Stimulated activated CD4-positive, alpha-beta T cell treated with anti-CD3 and anti-CD28 coated beads, Interleukin-4, amount 100 ng/mL, for 48 hours (primary cell): ENCODE results near the gene CLNK.
A peak's percentile ranks its signal among the peaks of the same experiment; 100 is the strongest.

Experiments
- DNase-seq, 2 donors: peaks; one replicate each; pipeline ENCODE4 v3.0.0-alpha.2; 2020; ENCODE audit warnings: low read depth in 2 of 2

The CLNK gene

GRCh38 chr4:10456595-10457254 lies 227.8 kb downstream of the CLNK start:
- peak; percentile 46 to 61 for DNase-seq

DNA sequence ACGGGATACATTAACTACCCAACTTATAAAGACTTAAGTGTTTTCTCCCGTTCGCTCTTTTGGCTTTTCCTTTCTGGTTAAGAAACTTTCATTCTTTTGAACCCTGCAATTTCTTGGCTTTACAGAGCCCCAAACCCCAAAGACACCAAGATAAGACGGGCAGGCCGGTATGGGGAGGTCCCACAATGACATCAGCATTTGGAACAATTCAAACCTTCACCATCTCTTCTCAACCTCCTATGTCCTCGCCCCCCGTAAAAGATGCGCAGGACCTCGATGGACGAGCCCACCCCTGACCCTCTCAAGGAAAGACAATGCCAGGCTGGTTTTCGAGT lies 228.3 kb downstream of the CLNK start:
- no peak for DNase-seq

GRCh38 chr4:10455133-10455532 lies 229.4 kb downstream of the CLNK start:
- no peak for DNase-seq

DNA sequence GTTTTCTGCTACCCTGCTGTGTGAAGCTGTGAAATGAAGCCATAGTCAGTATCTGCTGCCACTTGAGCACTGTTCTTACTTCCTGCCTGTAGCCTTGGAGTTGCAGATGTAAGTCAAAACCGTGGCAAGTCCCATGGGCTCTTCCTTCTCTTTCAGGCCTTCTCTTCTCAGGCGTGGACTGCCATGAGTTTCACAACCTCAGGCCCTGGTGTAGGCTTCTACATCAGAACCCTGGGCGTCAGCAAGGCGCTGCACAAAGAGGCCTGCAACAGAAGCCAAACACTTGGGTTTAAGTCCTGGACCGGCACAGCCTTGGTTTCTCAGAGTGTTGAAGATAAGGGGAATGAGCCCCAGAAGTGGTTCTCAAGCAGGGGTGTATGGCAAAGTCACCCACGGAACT lies 229.8 kb downstream of the CLNK start:
- DNase-seq, result no peak

- no peak for DNase-seq
Observed at GRCh38 chr4:10454121-10454520, 230.4 kb downstream of the CLNK start.

- DNase-seq, result no peak
Observed at GRCh38 chr4:10448991-10449390, 235.6 kb downstream of the CLNK start.

DNA sequence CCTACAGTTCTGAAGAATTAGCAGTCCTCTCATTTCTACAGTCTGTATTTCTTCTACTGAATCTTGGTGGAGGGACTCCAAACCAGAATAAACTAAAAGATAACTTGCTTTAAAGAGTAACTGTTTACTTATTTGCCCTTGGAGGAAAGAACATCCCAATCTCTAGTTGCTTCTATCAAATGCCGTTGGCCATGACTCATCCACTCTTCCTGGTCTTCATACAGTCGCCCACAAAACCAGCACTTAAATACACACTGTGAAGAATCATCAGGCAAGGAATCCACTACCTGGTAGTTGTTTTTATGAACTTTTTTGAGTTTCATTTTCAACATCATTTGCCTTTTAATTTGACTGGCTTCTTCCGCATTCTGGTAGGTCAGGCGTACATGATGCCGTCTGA lies 241.6 kb downstream of the CLNK start:
- no peak for DNase-seq

- DNase-seq, result no peak
Observed at GRCh38 chr4:10441512-10441911, 243.1 kb downstream of the CLNK start.

- DNase-seq, result no peak
Observed at GRCh38 chr4:10438924-10439323, 245.6 kb downstream of the CLNK start.

GRCh38 chr4:10437735-10438134 lies 246.8 kb downstream of the CLNK start:
- DNase-seq, result no peak
